ENCODE data around the gene SCRN2.

Gene SCRN2

GRCh38 chr17:47808830-47809480 is 32.1 kb downstream of the SCRN2 start:
- H3K9ac ChIP-seq: no peak overlapping the region
- H3K4me1 ChIP-seq (ENCODE audit: low read depth, poor library complexity, severe bottlenecking): peaks cover 4% of the 10 kb centered on the region
- 0 out of 2 replicates have a peak, but pooled peaks cover 4% of the 10 kb centered on the region for H3K27me3 ChIP-seq (ENCODE audit: insufficient read depth, low read depth)
- no peaks in the 10 kb centered on the region for H3K79me2 ChIP-seq (ENCODE audit: insufficient read depth, low read depth)
- no peak overlapping the region for H2AFZ ChIP-seq (ENCODE audit: low read depth)
- H3K4me2 ChIP-seq: no peak overlapping the region
- H4K20me1 ChIP-seq (ENCODE audit: insufficient read depth): no peaks in the 10 kb centered on the region
- no peak for TF ChIP-seq CTCF (conservative IDR thresholded peaks at IDR 0.05; ENCODE audit: low read depth, low read length)
- no peak overlapping the region for H3K27ac ChIP-seq
- no peaks in the 10 kb centered on the region for H3K36me3 ChIP-seq (ENCODE audit: insufficient read depth)
- no peak overlapping the region for H3K4me3 ChIP-seq (IDR thresholded peaks at IDR 0.05; ENCODE audit: insufficient read depth, low read depth, low read length)

DNA sequence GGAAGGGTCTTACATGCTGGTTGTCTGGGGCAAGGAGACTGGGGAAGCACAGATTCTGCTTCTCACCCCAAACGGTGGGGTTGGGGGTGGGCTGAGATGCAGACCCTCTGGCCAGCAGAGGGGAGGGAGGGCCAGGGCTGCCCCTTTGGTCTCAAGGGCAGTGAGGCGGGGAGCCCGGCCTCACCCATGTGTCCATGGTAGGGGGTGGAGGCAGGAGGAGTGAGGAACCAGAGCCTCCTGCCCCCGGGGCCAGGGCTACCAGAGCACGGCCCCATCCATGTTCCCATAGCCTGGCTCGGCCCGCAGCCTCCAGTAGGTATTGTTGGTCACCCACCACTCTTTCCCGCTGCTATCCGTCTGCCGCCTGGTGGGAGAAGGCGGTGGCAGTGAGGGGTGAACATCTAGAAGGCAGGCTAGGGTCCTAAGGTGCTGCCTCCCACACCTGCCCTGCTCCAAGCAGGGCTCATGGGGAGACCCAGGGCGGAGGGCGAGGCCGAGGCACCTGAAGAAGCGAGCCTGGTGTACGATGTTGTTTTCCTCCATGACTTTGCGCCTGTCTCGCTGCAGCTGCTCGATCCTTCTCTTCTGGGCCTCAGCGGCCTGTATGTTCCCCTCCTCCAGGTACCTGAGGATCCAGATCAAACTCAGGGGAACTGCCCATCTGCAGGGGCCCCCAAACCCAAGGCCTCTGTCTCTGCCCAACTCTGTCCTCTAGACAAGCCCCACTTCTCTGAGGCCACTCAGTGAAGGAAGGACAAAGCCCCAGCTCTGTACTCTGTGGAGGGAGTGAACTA is 32.8 kb downstream of the SCRN2 start:
- no peaks in the 10 kb centered on the region for H3K79me2 ChIP-seq (ENCODE audit: insufficient read depth, low read depth)
- H3K4me2 ChIP-seq: no peak overlapping the region
- no peak overlapping the region for H3K9ac ChIP-seq

GRCh38 chr17:47807421-47807820 is 33.7 kb downstream of the SCRN2 start:
- H3K36me3 ChIP-seq (ENCODE audit: insufficient read depth): no peaks in the 10 kb centered on the region
- H4K20me1 ChIP-seq (ENCODE audit: insufficient read depth): no peaks in the 10 kb centered on the region
- no peak overlapping the region for H3K4me3 ChIP-seq (IDR thresholded peaks at IDR 0.05; ENCODE audit: insufficient read depth, low read depth, low read length)
- H3K27me3 ChIP-seq (ENCODE audit: insufficient read depth, low read depth): 0 out of 2 replicates have a peak, but pooled peaks cover 4% of the 10 kb centered on the region
- no peak for TF ChIP-seq CTCF (conservative IDR thresholded peaks at IDR 0.05; ENCODE audit: low read depth, low read length)
- no peak overlapping the region for H3K9ac ChIP-seq
- H3K4me1 ChIP-seq (ENCODE audit: low read depth, poor library complexity, severe bottlenecking): peaks cover 4% of the 10 kb centered on the region
- no peak overlapping the region for H3K27ac ChIP-seq
- H2AFZ ChIP-seq (ENCODE audit: low read depth): no peak overlapping the region
- H3K79me2 ChIP-seq (ENCODE audit: insufficient read depth, low read depth): no peaks in the 10 kb centered on the region
- no peak overlapping the region for H3K4me2 ChIP-seq

More for the DNA sequence above, 32.8 kb downstream of the SCRN2 start:
- H4K20me1 ChIP-seq (ENCODE audit: insufficient read depth): no peaks in the 10 kb centered on the region
- no peaks in the 10 kb centered on the region for H3K36me3 ChIP-seq (ENCODE audit: insufficient read depth)
- H3K27me3 ChIP-seq (ENCODE audit: insufficient read depth, low read depth): 0 out of 2 replicates have a peak, but pooled peaks cover 4% of the 10 kb centered on the region
- H3K4me3 ChIP-seq (IDR thresholded peaks at IDR 0.05; ENCODE audit: insufficient read depth, low read depth, low read length): no peak overlapping the region
- no peak overlapping the region for H2AFZ ChIP-seq (ENCODE audit: low read depth)
- H3K4me1 ChIP-seq (ENCODE audit: low read depth, poor library complexity, severe bottlenecking): peaks cover 4% of the 10 kb centered on the region
- no peak for TF ChIP-seq CTCF (conservative IDR thresholded peaks at IDR 0.05; ENCODE audit: low read depth, low read length)
- no peak overlapping the region for H3K27ac ChIP-seq

- no peaks in the 10 kb centered on the region for H3K79me2 ChIP-seq (ENCODE audit: insufficient read depth, low read depth)
- no peak overlapping the region for H2AFZ ChIP-seq (ENCODE audit: low read depth)
- no peaks in the 10 kb centered on the region for H3K36me3 ChIP-seq (ENCODE audit: insufficient read depth)
- no peak for TF ChIP-seq CTCF (conservative IDR thresholded peaks at IDR 0.05; ENCODE audit: low read depth, low read length)
- peaks cover 4% of the 10 kb centered on the region for H3K4me1 ChIP-seq (ENCODE audit: low read depth, poor library complexity, severe bottlenecking)
- H3K27me3 ChIP-seq (ENCODE audit: insufficient read depth, low read depth): 0 out of 2 replicates have a peak, but pooled peaks cover 4% of the 10 kb centered on the region
- no peak overlapping the region for H3K4me2 ChIP-seq
- no peak overlapping the region for H3K27ac ChIP-seq
- H4K20me1 ChIP-seq (ENCODE audit: insufficient read depth): no peaks in the 10 kb centered on the region
- H3K9ac ChIP-seq: no peak overlapping the region
- H3K4me3 ChIP-seq (IDR thresholded peaks at IDR 0.05; ENCODE audit: insufficient read depth, low read depth, low read length): no peak overlapping the region
Observed at GRCh38 chr17:47806913-47807255, 34.2 kb downstream of the SCRN2 start.
